Ishikawa (cell line): ENCODE data around the gene TNIP1.

Experiments used
- CEBPB ChIP-seq: IDR thresholded peaks from 2 replicates; pipeline ENCODE4 v1.6.1; 2012
- CREB1 ChIP-seq: IDR thresholded peaks from 2 replicates; pipeline ENCODE4 v1.6.1; 2012; ENCODE audit warnings: low read depth
- EGR1 ChIP-seq: IDR thresholded peaks from 2 replicates; pipeline ENCODE4 v1.6.1; 2012
- EP300 ChIP-seq: IDR thresholded peaks from 2 replicates; pipeline ENCODE4 v1.6.1; 2012; ENCODE audit warnings: borderline replicate concordance
- FOXM1 ChIP-seq: IDR thresholded peaks from 2 replicates; pipeline ENCODE4 v1.6.1; 2012; ENCODE audit warnings: low read depth, borderline replicate concordance
- MAX ChIP-seq: IDR thresholded peaks from 2 replicates; pipeline ENCODE4 v1.6.1; 2012
- NFIC ChIP-seq: IDR thresholded peaks from 2 replicates; pipeline ENCODE4 v1.6.1; 2012
- RAD21 ChIP-seq: IDR thresholded peaks from 2 replicates; pipeline ENCODE4 v1.6.1; 2012; ENCODE audit warnings: low read depth
- TAF1 ChIP-seq: IDR thresholded peaks from 2 replicates; pipeline ENCODE4 v1.6.1; 2012; ENCODE audit warnings: low read depth, mild to moderate bottlenecking
- TCF12 ChIP-seq: IDR thresholded peaks from 2 replicates; pipeline ENCODE4 v1.6.1; 2012; ENCODE audit warnings: low read depth
- TEAD4 ChIP-seq: IDR thresholded peaks from 2 replicates; pipeline ENCODE4 v1.6.1; 2012
- USF1 ChIP-seq: IDR thresholded peaks from 2 replicates; pipeline ENCODE4 v1.6.1; 2012
- YY1 ChIP-seq: IDR thresholded peaks from 2 replicates; pipeline ENCODE4 v1.6.1; 2012; ENCODE audit warnings: low read depth
- ZBTB7A ChIP-seq: IDR thresholded peaks from 2 replicates; pipeline ENCODE4 v1.6.1; 2012; ENCODE audit warnings: low read depth
- TF ChIP-seq, protein P1 (sequence below): IDR thresholded peaks from 2 replicates; pipeline ENCODE4 v1.6.1; 2012; ENCODE audit warnings: low read depth, mild to moderate bottlenecking

TNIP1 gene

DNA sequence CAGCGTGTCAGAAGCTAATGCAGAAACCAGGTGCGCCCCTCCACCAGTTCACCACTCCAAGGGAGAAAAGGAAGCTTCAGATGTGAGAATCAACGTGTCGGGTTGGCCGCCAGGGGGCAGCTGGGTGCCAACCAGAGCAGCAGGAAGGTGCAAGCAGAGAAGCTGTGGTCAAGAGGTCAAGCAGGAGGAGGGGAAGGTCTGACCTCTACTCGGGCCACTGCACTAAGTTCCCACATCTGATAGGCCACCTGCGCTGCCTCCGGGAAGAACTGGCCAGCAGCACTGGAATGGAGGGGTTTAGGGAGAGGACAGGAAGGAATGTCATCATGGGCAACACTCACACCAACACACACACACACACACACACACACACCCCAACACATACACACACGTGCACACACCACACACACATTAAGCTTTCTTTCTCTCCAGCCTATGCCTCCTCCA lies 45.4 kb upstream of the TNIP1 start:
- TF ChIP-seq, protein P1, sequence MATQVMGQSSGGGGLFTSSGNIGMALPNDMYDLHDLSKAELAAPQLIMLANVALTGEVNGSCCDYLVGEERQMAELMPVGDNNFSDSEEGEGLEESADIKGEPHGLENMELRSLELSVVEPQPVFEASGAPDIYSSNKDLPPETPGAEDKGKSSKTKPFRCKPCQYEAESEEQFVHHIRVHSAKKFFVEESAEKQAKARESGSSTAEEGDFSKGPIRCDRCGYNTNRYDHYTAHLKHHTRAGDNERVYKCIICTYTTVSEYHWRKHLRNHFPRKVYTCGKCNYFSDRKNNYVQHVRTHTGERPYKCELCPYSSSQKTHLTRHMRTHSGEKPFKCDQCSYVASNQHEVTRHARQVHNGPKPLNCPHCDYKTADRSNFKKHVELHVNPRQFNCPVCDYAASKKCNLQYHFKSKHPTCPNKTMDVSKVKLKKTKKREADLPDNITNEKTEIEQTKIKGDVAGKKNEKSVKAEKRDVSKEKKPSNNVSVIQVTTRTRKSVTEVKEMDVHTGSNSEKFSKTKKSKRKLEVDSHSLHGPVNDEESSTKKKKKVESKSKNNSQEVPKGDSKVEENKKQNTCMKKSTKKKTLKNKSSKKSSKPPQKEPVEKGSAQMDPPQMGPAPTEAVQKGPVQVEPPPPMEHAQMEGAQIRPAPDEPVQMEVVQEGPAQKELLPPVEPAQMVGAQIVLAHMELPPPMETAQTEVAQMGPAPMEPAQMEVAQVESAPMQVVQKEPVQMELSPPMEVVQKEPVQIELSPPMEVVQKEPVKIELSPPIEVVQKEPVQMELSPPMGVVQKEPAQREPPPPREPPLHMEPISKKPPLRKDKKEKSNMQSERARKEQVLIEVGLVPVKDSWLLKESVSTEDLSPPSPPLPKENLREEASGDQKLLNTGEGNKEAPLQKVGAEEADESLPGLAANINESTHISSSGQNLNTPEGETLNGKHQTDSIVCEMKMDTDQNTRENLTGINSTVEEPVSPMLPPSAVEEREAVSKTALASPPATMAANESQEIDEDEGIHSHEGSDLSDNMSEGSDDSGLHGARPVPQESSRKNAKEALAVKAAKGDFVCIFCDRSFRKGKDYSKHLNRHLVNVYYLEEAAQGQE = no peak
- no peak for TF ChIP-seq CEBPB
- peak; percentile 84 for TF ChIP-seq RAD21
- no peak for TF ChIP-seq TAF1

DNA sequence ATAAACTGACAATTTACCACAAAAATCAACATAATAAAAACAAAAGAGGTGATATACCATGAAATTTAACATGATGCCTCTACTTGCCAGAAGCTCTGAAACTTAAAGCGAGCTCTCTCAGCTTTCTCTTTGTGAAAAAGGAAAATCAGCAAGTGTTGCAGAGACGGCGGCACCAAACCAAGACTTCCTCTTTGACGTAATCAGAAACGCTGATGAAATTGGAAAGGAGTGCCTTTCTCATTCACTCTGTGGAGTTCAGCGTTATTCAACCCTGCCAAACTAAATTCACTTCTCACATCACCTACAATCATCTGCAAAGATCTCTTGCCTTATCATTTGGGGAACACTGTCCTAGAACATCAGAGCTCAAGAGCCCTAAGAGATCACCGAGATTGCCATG lies 44.6 kb upstream of the TNIP1 start:
- no peak for TF ChIP-seq NFIC

DNA sequence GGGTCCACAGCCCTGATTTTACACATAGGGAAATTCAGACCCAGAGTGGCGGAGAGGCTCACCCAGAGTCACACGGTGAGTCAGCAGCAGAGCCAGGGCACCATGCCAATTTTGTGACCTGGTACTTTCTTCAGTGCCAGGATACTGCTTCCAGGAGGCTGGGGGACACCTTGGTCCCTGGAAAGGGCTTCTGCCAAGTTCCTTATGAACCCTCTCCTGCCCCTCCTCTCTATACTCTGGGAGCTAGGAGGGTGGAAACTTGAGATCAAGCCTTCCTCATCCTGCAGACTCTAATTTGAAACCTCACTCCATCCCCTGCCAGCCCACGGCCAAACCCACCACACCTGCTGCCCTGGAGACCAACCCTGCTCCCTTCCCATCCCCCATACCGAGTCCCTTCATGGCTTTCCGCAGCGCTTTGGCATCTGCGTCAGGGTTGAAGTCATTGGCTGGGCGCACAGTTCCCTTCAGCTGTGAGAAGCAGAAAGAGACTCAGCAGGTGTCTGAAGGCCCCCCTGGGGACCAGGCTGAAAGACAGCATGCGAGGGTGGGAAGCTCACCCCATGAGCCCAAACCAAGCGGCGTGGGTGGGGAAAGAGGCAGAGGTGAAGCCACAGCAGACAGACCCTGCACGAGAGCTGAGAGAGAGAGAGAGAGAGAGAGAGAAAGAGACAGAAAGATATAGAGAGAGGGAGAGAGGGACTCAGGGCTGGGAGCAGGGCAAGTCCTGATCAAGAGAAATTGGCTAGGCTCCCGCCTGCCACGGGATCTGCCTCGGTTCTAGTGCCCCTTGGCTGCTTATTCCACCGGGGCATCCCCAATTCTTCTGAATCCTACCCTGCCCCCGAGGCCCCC lies 43.3 kb upstream of the TNIP1 start:
- TF ChIP-seq TAF1 = no peak
- TF ChIP-seq ZBTB7A = no peak
- TF ChIP-seq, protein P1 = no peak
- peak; percentile 71 for TF ChIP-seq NFIC

DNA sequence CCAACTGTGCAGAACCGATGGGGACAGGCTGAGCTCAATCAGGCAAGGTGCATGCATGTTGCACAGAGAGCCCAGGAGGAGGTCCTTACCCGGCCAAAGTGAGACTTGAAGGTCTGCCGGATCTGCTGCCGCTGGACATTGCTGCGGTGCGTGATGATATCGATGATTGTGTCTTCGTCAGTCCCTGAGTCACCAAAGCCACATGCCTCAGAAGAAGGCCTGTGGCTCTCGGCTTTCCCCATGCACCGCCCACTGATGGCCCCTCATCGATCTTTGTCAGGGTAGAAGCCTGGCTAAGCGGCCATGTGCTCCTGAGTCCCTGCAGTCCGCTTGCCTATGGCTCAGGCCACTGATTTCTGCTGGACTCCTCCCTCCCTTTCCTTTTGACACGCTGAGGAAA lies 42.0 kb upstream of the TNIP1 start:
- no peak for TF ChIP-seq TEAD4
- TF ChIP-seq USF1 = no peak
- no peak for TF ChIP-seq ZBTB7A
- no peak for TF ChIP-seq CEBPB
- TF ChIP-seq EP300 = no peak

DNA sequence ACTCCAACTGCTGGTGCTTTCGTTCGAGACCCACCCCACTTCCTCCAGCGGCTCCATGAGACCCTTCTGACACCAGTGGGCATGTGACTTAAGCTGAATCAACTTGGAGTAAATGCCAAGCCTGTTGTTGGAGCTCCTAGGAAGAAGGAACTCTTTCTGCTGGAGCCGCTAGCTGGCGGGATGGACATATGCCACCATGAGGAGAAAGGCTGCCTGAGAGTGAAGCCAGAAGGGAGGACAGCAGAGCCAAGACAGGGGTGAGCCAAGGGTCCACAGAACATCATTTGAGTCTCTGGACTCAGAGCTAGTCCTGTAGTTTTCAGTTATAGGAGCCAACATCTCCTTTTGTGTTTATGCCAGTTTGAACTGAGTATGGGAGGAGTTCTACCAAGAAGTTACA lies 40.8 kb upstream of the TNIP1 start:
- TF ChIP-seq MAX (no peak), USF1 (no peak), EP300 (no peak), CREB1 (no peak), NFIC (no peak), YY1 (no peak), CEBPB (no peak), ZBTB7A (no peak), RAD21 (no peak), TEAD4 (no peak), TAF1 (no peak), TCF12 (no peak), FOXM1 (no peak), EGR1 (no peak)
- TF ChIP-seq, protein P1 = no peak
